H1 (cell line): ENCODE measurements around the gene PRKAR2B. TPM values are rescaled to one million over a fixed set of nuclear protein-coding genes. Genes with fewer than 3 reads are reported as not detected.

ENCODE experiments used
- CTCF ChIA-PET: fragments of 300-600 bp; sonication (Branson Sonifier 250); formaldehyde crosslinking; loops from one replicate; lab custom pipeline; 2021; ENCODE audit not compliant: partially characterized antibody; lab: Charles Lee
- POLR2A ChIA-PET: fragments of 300-600 bp; sonication (Branson Sonifier 250); formaldehyde crosslinking; loops from one replicate; lab custom pipeline; 2021; ENCODE audit warnings: inconsistent platforms; ENCODE audit not compliant: partially characterized antibody; lab: Charles Lee
- DNase-seq, 2 experiments: peaks; one replicate each; pipeline versions ENCODE4 v3.0.0 to v3.0.0-alpha.2; 2010 to 2022; ENCODE audit warnings: low spot score in 2 of 2, low read depth in 1 of 2, mixed read lengths in 1 of 2
- FAIRE-seq: peaks from 2 replicates; lab custom pipeline; 2011; peaks lifted over from hg19 to GRCh38; lab: Jason Lieb, UNC
- H2AFZ ChIP-seq: 2 replicates; pipeline ENCODE4 v1.8.1; 2012; ENCODE audit warnings: low read length, inconsistent platforms
- H2AK5ac ChIP-seq: 2 replicates; pipeline ENCODE4 v1.6.1; 2013; ENCODE audit warnings: low read depth, low read length
- H2BK120ac ChIP-seq: replicated peaks from 2 replicates; pipeline ENCODE3; 2013; ENCODE audit warnings: low read depth, low read length, inconsistent platforms
- H2BK12ac ChIP-seq: 2 replicates; pipeline ENCODE4 v1.6.1; 2013; ENCODE audit warnings: low read depth, low read length
- H2BK15ac ChIP-seq: 2 replicates; pipeline ENCODE4 v1.6.1; 2013; ENCODE audit warnings: low read length
- H2BK20ac ChIP-seq: 2 replicates; pipeline ENCODE4 v1.6.1; 2013; ENCODE audit warnings: low read length
- H2BK5ac ChIP-seq: 2 replicates; pipeline ENCODE4 v1.6.1; 2013; ENCODE audit warnings: low read depth, low read length
- H3K14ac ChIP-seq: 2 replicates; pipeline ENCODE4 v1.6.1; 2013; ENCODE audit warnings: inconsistent platforms; ENCODE audit not compliant: insufficient read length
- H3K18ac ChIP-seq: 2 replicates; pipeline ENCODE4 v1.6.1; 2013; ENCODE audit warnings: low read length; ENCODE audit errors: extremely low read depth
- H3K23ac ChIP-seq: 2 replicates; pipeline ENCODE4 v1.6.1; 2013; ENCODE audit warnings: inconsistent platforms; ENCODE audit not compliant: insufficient read length
- H3K23me2 ChIP-seq: 2 replicates; pipeline ENCODE4 v1.6.1; 2013; ENCODE audit warnings: low read depth, low read length
- H3K27ac ChIP-seq: 2 replicates; pipeline ENCODE4 v1.6.1; 2011; ENCODE audit warnings: low read depth, low read length, inconsistent platforms
- H3K27me3 ChIP-seq, 4 experiments: replicated peaks in 1 of 4; 1 replicate in 1 of 4; 2 replicates in 3 of 4; pipeline versions ENCODE4 v1.6.1 to v1.8.1; 2011 to 2013; ENCODE audit warnings: low read length in 3 of 4, mild to moderate bottlenecking in 3 of 4, inconsistent platforms in 2 of 4, mixed read lengths in 2 of 4, moderate library complexity in 1 of 4; ENCODE audit not compliant: control insufficient read depth in 3 of 4, insufficient read depth in 3 of 4; ENCODE audit errors: extremely low read depth in 1 of 4
- H3K36me3 ChIP-seq, 4 experiments: 2 replicates each; pipeline versions ENCODE4 v1.6.1 to v1.8.1; 2011 to 2013; ENCODE audit warnings: mild to moderate bottlenecking in 4 of 4, low read length in 3 of 4, moderate library complexity in 2 of 4, control low read depth in 1 of 4, inconsistent platforms in 1 of 4; ENCODE audit not compliant: insufficient read depth in 4 of 4, control insufficient read depth in 2 of 4
- H3K4ac ChIP-seq: replicated peaks from 2 replicates; pipeline ENCODE3; 2013; ENCODE audit warnings: low read length, low read depth, mixed read lengths, inconsistent platforms; ENCODE audit not compliant: insufficient read length
- H3K4me1 ChIP-seq, 4 experiments: replicated peaks in 1 of 4; 1 replicate in 1 of 4; 2 replicates in 3 of 4; pipeline versions ENCODE4 v1.6.1 to v1.8.1; 2011 to 2013; ENCODE audit warnings: low read length in 3 of 4, inconsistent platforms in 2 of 4, mixed read lengths in 1 of 4; ENCODE audit not compliant: insufficient read depth in 4 of 4, control insufficient read depth in 3 of 4
- H3K4me2 ChIP-seq, 2 experiments: 2 replicates each; pipeline versions ENCODE4 v1.6.1 to v1.8.1; 2011 to 2013; ENCODE audit warnings: low read depth in 2 of 2, low read length in 2 of 2, control low read depth in 1 of 2, inconsistent platforms in 1 of 2, mild to moderate bottlenecking in 1 of 2; ENCODE audit not compliant: insufficient read depth in 1 of 2
- H3K4me3 ChIP-seq, 4 experiments: fragments of 200-600, 300-600 bp in 1 of 4; sonication (generic), shearing (Covaris generic), sonication (Bioruptor Twin) in 1 of 4; 2 replicates each; pipeline versions ENCODE4 v1.5.1 to v1.8.1; 2011 to 2016; ENCODE audit warnings: low read length in 4 of 4, low read depth in 3 of 4, control low read depth in 2 of 4, inconsistent platforms in 2 of 4, mild to moderate bottlenecking in 2 of 4, mixed read lengths in 1 of 4, moderate library complexity in 1 of 4; ENCODE audit not compliant: insufficient read depth in 2 of 4; ENCODE audit errors: extremely low read depth in 1 of 4
- H3K56ac ChIP-seq: replicated peaks from 2 replicates; pipeline ENCODE3; 2013; ENCODE audit warnings: low read depth, mild to moderate bottlenecking, mixed read lengths, low read length, inconsistent platforms; ENCODE audit not compliant: insufficient read length
- H3K79me1 ChIP-seq: 2 replicates; pipeline ENCODE4 v1.6.1; 2013; ENCODE audit warnings: low read depth, low read length, control low read depth
- H3K79me2 ChIP-seq, 2 experiments: 2 replicates each; pipeline versions ENCODE4 v1.6.1 to v1.8.1; 2012 to 2013; ENCODE audit warnings: low read length in 2 of 2, mild to moderate bottlenecking in 2 of 2, inconsistent platforms in 1 of 2; ENCODE audit not compliant: insufficient read depth in 2 of 2, control insufficient read depth in 1 of 2
- H3K9ac ChIP-seq, 4 experiments: replicated peaks in 1 of 4; 1 replicate in 1 of 4; 2 replicates in 3 of 4; pipeline versions ENCODE4 v1.6.1 to v1.8.1; 2011 to 2013; ENCODE audit warnings: low read depth in 3 of 4, low read length in 3 of 4, control low read depth in 2 of 4, mild to moderate bottlenecking in 2 of 4, moderate library complexity in 2 of 4, inconsistent platforms in 1 of 4; ENCODE audit errors: extremely low read depth in 1 of 4
- H3K9me3 ChIP-seq, 2 experiments: 2 replicates each; pipeline versions ENCODE4 v1.6.1 to v1.8.1; 2012 to 2013; ENCODE audit warnings: mild to moderate bottlenecking in 2 of 2, moderate library complexity in 2 of 2, control low read depth in 1 of 2, inconsistent platforms in 1 of 2, low read depth in 1 of 2, low read length in 1 of 2, mixed read lengths in 1 of 2; ENCODE audit not compliant: insufficient read depth in 2 of 2
- H4K20me1 ChIP-seq, 2 experiments: replicated peaks in 1 of 2; 2 replicates each; pipeline versions ENCODE3 to v1.8.1; 2011 to 2013; ENCODE audit warnings: inconsistent platforms in 2 of 2, low read length in 2 of 2, mild to moderate bottlenecking in 1 of 2; ENCODE audit not compliant: insufficient read depth in 2 of 2, control insufficient read depth in 1 of 2
- H4K5ac ChIP-seq: 2 replicates; pipeline ENCODE4 v1.6.1; 2013; ENCODE audit warnings: low read length, low read depth, mixed read lengths, inconsistent platforms; ENCODE audit not compliant: insufficient read length
- H4K8ac ChIP-seq: 2 replicates; pipeline ENCODE4 v1.8.0; 2013; ENCODE audit warnings: mild to moderate bottlenecking, moderate library complexity, low read length, inconsistent platforms; ENCODE audit not compliant: insufficient read depth; ENCODE audit errors: extremely low read depth
- H4K91ac ChIP-seq: replicated peaks from 2 replicates; pipeline ENCODE3; 2013; ENCODE audit warnings: low read length, mixed read lengths, inconsistent platforms; ENCODE audit not compliant: insufficient read length
- CBX8 ChIP-seq: fragments of 300-800, 300-1000 bp; sonication (generic); IDR thresholded peaks from 2 replicates; pipeline ENCODE4 v1.7.1; 2016; ENCODE audit warnings: low read depth, low read length, borderline replicate concordance
- RAD21 ChIP-seq, 2 experiments: IDR thresholded peaks in 1 of 2; conservative IDR thresholded peaks in 1 of 2; 2 replicates each; pipeline ENCODE4 v1.6.1; 2011; ENCODE audit warnings: low read depth in 2 of 2, low read length in 2 of 2, improper control_type of control experiment in 1 of 2, inconsistent platforms in 1 of 2, mild to moderate bottlenecking in 1 of 2, moderate library complexity in 1 of 2
- WGBS, 2 experiments: shearing (Covaris generic) in 1 of 2; methylation state at CpG; one replicate each; pipeline versions ENCODE4 v1.1.6 to v1.1.7; 2013 to 2015; ENCODE audit warnings: low lambda C conversion rate in 2 of 2, mixed read lengths in 2 of 2, inconsistent platforms in 1 of 2, low coverage in 1 of 2, missing lambda C conversion rate in 1 of 2; ENCODE audit not compliant: insufficient replicate concordance in 2 of 2, insufficient coverage in 1 of 2, insufficient read length in 1 of 2; ENCODE audit errors: extremely low coverage in 1 of 2, missing lambda C conversion rate in 1 of 2; 5-methylcytosine and 5-hydroxymethylcytosine counted together
- polyA plus RNA-seq, 7 experiments: library from polyadenylated mRNA; depleted of rRNA in 3 of 7; stranded (reverse) in 5 of 7; unstranded in 2 of 7; fragments of >200 nt in 5 of 7; fragments of 200-250 nt in 2 of 7; gene quantifications; 1 replicate in 5 of 7; 2 replicates in 1 of 7; 4 replicates in 1 of 7; pipeline versions ENCODE4 v1.2.1 to v1.2.3, GENCODE V29; 2011 to 2013; ENCODE audit warnings: missing spikeins in 2 of 7, mixed read lengths in 2 of 7
- total RNA-seq: library from RNA; stranded (reverse); fragmentation: NEBNext Ultra II Directional; extraction: Animal tissue kit (Norgen Biotek cat#: 25700); gene quantifications from 2 replicates; pipeline ENCODE4 v1.2.1, GENCODE V29; 2021
- TF ChIP-seq, protein P1 (sequence below), 3 experiments: IDR thresholded peaks; 1 replicate in 2 of 3; 2 replicates in 1 of 3; pipeline versions ENCODE4 v1.5.1 to v1.6.1; 2011; ENCODE audit warnings: low read length in 3 of 3, mild to moderate bottlenecking in 3 of 3, inconsistent platforms in 2 of 3, low read depth in 1 of 3, moderate library complexity in 1 of 3; ENCODE audit not compliant: insufficient read depth in 1 of 3; ENCODE audit errors: control extremely low read depth in 1 of 3

PRKAR2B gene
- total and polyA plus RNA-seq, 2 of the 8 experiments (the other 6 are each of a cell fraction or from before 2014, with no cell fraction given) = 10.4 to 37.0 TPM

GRCh38 chr7:107147464-107148393, 103.2 kb downstream of the PRKAR2B start:
- DNase-seq (no peak), FAIRE-seq (peak; percentile 66)
- H4K8ac ChIP-seq = no peak overlapping the region
- H2BK20ac ChIP-seq = no peak overlapping the region
- H3K18ac ChIP-seq = no peak overlapping the region
- TF ChIP-seq, protein P1, sequence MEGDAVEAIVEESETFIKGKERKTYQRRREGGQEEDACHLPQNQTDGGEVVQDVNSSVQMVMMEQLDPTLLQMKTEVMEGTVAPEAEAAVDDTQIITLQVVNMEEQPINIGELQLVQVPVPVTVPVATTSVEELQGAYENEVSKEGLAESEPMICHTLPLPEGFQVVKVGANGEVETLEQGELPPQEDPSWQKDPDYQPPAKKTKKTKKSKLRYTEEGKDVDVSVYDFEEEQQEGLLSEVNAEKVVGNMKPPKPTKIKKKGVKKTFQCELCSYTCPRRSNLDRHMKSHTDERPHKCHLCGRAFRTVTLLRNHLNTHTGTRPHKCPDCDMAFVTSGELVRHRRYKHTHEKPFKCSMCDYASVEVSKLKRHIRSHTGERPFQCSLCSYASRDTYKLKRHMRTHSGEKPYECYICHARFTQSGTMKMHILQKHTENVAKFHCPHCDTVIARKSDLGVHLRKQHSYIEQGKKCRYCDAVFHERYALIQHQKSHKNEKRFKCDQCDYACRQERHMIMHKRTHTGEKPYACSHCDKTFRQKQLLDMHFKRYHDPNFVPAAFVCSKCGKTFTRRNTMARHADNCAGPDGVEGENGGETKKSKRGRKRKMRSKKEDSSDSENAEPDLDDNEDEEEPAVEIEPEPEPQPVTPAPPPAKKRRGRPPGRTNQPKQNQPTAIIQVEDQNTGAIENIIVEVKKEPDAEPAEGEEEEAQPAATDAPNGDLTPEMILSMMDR (IDR thresholded peaks at IDR 0.05; ENCODE audit: control extremely low read depth in 1 of 3, insufficient read depth in 1 of 3, low read depth in 1 of 3, low read length in 3 of 3) = peak; percentile 32 to 59 (median 48)
- TF ChIP-seq RAD21 (IDR thresholded peaks at IDR 0.05 in 1 of 2, conservative IDR thresholded peaks at IDR 0.05 in 1 of 2; ENCODE audit: low read depth in 2 of 2, low read length in 2 of 2) (peak; percentile 58 to 66), CBX8 (no peak)
- no peak overlapping the region for H3K9ac ChIP-seq
- no peak overlapping the region for H3K56ac ChIP-seq
- no peak overlapping the region for H2AK5ac ChIP-seq
- H4K91ac ChIP-seq = no peak overlapping the region
- ChIA-PET POLR2A (interaction anchor here (0.5 to 2.4 kb wide), 3 partner anchors 20 to 202 kb away, joined by 3 to 9 read pairs (median 3); partner anchors contain the start of gene HBP1), CTCF (interaction anchor here (0.7 to 11.7 kb wide), 49 partner anchors 9 to 355 kb away, joined by 3 to 162 read pairs (median 4); partner anchors contain the start of gene HBP1)
- peaks cover 0 to 3% (median under 1%) of the 10 kb centered on the region in 4 experiments; a peak in 2 of 7 replicates for H3K4me1 ChIP-seq
- H3K14ac ChIP-seq = no peak overlapping the region
- no peak overlapping the region for H3K27ac ChIP-seq
- no peaks in the 10 kb centered on the region for H3K27me3 ChIP-seq
- H3K4ac ChIP-seq = no peak overlapping the region
- H2AFZ ChIP-seq = no peak overlapping the region
- no peak overlapping the region for H2BK12ac ChIP-seq
- no peak overlapping the region for H3K4me3 ChIP-seq
- H3K79me1 ChIP-seq = no peaks in the 10 kb centered on the region
- H3K23me2 ChIP-seq = no peaks in the 10 kb centered on the region
- no peaks in the 10 kb centered on the region for H3K9me3 ChIP-seq
- no peak overlapping the region for H2BK5ac ChIP-seq
- 56% methylated on average over 3 of the region's 3 CpGs; no CpG with 5 or more reads in 1 of the 2 experiments for WGBS, 2 experiments
- H3K4me2 ChIP-seq = no peak overlapping the region
- H3K23ac ChIP-seq = no peak overlapping the region
- H3K36me3 ChIP-seq = no peaks in the 10 kb centered on the region
- H4K5ac ChIP-seq = no peak overlapping the region
- H4K20me1 ChIP-seq = no peaks in the 10 kb centered on the region
- H2BK15ac ChIP-seq = no peak overlapping the region
- no peaks in the 10 kb centered on the region for H3K79me2 ChIP-seq
- H2BK120ac ChIP-seq = no peak overlapping the region
